Activated CD4-positive, CD25-positive, alpha-beta regulatory T cell (primary cell): ENCODE measurements around the gene FOXI1.
"Not testable (repeated sequence)": the region's sequence is repeated elsewhere in the genome, so short reads cannot be mapped to it uniquely, and the experiment has no call there.

Source experiments
- DNase-seq, 4 experiments: peaks; one replicate each; lab custom pipeline; 2025; lab: John Stamatoyannopoulos, UW

Gene FOXI1

DNA sequence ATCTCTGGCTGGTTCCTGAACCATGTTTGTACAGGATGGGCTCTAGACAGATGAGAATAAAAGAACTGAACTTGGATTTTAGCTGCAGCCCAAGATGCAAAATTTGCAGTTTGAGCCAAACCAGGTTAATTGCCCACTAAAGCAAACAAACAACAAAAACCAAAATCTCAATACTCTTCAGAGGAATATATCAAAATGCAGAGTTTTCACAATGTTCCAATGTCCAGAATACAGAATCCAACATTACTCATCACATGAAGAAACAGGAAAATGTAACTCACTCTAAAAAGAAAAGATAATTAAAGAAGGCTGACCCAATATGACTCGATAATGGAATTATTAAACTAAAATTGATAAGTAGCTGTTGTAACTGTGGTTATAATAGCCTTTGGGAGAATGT is 20.4 kb downstream of the FOXI1 start:
- no peak for DNase-seq

DNA sequence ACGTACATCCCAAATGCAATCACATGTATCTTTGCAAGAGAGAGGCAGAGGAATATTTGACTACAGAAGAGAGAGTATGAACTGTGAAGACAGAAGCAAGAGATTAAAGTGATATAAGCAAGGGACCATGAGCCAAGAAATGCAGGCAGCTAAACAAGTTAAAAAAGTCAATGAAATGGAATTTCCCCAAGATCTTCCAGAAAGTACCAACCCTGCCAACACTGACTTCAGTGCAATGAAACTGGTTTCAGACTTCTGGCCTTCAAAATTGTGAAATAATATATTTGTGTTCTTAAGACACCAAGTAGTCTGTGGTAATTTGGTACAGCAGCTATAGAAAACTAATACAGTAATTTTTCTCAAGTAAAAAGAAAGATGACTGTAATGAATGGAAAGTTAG is 20.9 kb downstream of the FOXI1 start:
- DNase-seq: no peak

DNA sequence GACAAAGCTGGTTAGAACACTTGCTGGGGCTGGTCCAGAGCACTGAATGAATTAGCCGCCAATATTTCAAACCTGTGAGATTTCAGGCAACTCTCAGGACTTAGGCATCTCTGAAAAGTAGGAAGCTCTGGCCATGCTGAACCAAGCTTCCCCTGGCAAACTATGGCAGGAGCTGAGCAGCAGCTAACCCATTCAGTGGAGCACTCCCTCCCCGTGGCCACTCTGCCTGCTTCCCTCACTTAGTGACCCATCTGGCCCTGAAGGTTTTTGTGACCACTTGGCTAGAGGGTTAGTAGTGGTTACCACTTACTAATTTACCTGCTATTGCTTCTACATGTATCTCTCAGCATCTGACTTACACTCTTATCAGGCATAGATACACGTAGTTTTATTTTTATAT is 25.5 kb downstream of the FOXI1 start:
- no peak for DNase-seq

DNA sequence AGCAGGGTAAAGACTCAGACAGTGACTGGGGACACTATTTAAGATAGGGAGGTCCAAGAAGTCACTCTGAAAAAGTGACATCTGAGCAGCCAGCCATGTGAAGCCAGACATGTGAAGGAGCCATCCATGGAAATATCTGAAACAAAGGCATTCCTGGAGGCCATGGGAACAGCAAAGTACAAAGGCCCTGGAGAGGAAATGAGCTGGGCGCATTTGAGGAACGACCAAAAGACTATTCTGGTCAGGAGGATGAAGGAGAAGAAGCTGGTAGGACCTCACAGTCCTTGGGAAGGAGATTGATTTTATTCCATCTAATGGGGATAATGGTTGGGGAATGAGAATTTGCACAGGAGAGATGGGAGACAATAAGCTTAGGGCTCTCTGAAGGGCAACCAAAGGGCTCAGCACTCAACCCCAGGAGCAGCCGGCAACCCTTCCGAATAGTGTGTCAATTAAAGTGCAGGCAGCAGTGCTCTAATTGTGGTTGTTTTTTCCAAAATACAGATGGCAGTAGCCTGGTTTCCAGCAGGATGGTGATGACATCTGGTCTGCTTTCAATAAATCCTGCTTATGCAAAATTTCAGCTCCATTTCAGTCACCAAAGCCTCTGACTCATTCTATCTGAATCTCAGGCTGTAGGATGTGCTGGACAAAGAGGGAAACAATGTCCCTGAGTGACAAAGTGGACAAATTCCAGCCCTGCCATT is 26.7 kb downstream of the FOXI1 start:
- no peak for DNase-seq

DNA sequence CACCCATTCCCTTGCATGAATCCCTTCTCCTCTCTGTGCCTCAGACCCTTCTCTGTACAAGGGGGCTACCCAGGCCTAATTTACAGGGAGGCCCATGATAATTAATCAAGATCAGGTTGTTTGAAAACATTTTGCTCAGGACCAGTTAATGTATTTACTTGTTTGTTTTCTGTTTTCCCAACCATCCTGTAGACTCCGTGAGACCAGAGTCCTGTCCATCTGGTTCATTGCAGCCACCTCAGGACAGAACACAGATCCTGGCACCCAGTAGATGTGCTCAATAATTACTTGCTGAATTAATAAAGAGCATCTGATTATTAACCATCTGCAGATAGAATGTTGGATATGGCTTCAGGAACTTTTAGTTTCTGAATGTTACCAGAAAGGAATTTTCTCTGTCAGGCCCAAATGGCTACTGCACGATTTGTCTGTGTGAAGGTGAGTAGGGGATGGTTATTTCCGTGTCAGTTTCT is 27.3 kb downstream of the FOXI1 start:
- no peak for DNase-seq

DNA sequence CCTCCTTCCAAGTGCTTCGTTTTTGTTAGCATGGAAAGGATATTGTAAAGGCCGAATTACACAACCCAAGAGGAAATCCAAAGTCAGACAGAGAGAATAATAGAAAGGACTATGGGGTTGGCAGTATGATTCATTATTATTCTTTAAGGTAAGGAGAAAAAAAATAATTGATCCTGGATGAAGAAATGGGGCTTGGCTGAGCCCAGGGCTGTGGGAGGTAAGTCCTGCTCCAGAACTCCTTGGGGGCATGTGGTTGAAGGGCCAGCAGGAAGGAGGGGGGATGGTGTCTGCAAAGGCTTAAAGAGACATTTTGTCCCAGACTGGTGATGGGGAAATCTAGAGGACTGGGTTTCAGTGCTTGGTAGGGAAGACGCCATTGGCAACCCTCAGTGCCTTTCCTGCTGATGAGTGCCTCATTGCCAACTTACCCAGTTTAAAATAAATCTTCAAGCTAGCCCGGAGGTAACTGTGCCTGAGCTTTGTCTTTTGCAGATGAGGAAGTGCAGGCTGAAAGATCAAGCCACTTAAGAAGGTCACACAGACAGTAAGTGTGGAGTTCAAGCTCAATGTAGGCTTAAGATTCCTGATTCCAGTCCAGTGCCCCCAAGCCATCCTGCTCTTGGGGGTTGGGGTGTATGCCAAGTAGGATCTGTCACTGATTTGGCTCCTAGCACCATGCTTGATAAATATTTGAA is 30.2 kb downstream of the FOXI1 start:
- no peak for DNase-seq

DNA sequence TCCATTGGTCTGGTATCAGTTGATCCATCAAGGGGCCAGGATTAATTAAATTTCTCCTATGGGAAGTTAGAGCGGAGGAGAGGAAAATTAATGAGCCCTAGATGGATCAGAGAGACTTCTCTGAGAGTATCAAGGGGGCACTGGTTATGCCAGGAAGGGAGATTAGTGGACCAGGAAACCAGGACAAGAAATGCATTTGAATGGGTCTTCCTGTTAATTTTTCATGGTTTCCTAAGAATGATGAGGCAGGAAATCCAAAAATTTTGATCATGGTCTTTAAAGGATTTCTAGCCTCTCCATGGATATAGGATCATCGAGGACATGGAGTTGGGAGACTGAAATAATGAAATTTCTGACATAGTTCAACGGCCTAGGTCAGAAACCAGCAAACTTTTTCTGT is 30.8 kb downstream of the FOXI1 start:
- no peak for DNase-seq

DNA sequence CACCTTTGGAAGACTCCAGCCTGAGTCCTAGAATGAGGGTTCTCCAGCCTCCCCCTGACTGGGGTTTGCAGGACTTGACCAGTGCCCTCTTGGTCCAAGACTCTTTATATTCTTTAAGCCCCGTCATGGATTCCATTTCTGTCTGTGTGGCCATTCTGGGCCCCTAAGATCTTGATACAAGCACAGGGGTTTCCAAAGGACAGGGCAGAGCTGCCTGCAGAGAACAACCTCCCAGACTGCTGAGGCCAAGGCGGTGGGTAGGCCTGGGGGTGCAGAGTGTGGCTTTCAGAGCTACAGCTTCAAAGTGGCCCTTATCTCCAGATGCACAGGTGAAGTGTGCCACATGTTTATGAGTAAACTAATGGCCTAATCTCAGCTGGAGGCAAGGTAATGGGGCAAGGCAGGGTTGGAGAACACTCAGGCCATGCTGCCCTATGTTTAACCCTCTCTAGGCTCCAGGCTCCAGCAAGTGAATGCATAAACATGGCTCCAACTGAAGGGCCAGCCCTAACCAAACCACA is 32.1 kb downstream of the FOXI1 start:
- no peak for DNase-seq

DNA sequence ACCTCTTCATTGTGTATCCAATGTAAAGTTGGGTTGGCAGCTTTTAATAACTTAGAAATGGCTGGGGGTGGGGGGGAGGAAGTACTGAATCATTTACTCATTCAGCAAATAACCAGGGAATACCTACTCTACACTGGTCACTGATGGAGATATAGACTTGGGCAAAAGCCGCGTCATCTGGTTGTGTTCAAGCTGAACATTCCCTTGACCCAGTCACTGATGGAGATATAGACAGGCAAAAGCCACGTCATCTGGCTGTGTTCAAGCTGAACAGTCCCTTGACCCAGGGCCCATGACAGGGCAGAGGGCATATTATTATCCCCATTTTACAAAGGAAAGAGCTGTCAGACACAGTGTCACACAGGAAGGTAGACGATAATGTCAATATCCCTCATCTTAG is 32.6 kb downstream of the FOXI1 start:
- DNase-seq: no peak

DNA sequence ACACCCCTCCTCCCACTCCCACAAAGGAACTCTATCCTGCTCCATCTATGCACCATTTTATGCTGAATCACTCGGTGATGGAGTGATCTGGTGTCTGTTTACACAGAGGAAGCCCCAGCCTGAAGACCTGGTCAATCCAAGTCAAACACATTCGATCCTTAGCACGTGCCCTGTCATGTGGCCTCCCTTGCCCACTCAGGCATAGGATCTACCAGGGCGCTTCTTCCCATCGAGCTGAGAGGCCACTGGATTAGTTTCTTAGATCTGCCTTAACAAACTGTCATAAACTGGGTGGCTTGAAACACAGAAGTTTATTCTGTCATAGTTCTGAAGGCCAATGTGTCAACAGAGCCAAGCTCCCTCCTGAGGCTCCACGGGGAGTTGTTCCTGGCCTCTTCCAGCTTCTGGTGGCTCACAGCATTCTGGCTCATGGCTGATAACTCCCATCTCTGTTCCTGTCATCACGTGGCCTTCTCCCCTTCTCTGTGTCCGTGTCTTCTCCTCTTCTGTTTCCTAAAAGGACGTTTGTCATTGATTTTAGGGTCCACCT is 34.2 kb downstream of the FOXI1 start:
- no peak for DNase-seq

DNA sequence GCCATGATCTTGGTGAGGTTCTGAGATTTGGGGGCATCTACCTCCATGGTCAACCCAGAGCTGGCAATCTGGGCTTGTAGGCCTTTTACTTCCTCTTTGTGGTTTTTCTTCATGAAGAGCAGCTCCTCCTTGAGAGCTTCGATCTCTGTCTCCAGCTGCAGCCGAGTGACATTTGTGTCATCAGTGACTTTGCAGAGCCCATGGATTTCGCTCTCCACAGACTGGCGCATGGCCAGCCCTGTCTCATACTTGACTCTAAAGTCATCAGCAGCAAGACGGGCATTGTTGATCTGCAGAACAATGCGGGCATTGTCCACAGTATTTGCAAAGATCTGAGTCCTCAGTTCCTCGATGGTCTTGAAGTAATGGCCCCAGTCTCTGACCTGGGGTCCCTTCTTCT is 35.5 kb downstream of the FOXI1 start:
- DNase-seq: not testable (repeated sequence)

DNA sequence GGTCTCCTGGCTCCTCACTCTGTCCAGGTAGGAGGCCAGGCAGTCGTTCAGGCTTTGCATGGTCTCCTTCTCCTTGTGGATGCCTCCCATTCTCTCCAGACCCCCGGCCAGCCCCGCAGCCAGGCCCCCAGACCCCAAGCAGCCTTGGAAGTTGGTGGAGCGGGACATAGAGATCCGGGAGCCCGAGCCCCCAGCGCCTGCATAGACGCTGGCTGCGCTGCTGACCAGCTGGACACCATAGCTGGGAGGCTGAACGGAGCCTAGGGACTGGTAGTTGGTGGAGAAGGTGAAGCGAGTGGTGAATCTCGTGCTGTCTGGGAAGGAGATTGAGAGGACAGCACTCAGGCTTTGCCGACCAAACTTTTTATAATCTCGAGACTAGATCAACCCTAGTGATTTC is 35.9 kb downstream of the FOXI1 start:
- no peak for DNase-seq

DNA sequence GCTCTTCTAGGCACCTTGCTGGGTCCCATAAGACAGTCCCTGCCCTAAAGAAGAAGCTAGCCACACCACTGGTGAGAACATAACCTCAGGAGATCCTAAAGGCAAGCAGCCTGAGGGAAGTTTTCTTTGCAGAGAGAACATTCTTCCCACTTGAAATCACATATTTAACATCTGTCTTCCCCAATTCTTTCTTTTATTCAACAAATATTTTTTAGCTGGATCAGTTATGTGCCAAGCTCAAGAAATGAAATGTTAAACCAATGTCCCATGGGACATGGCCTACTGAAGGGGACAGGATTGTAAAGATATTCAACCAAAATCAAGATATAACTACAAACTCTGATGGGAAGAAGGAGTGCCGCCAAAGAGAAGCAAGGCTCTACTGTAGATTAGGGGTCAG is 36.5 kb downstream of the FOXI1 start:
- DNase-seq: no peak

DNA sequence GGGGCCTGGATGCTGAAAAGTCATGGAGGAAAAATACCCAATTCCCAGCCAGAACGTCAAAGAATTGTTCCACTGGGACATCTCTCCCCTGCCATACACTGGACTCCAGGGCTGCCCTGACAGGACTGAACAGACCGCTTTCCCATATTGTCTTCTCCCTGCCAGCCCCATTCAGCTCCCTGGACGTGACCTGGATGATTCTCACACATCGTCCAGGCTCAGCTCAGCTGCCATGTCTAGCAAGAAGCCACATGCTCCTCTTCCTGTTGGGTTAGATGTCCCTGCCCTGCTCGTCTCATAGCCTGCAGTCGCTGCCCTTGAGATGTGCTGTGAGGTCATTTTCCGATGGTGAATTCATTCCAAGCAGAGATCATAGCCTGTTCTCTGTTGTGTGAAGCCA is 37.4 kb downstream of the FOXI1 start:
- DNase-seq: no peak

DNA sequence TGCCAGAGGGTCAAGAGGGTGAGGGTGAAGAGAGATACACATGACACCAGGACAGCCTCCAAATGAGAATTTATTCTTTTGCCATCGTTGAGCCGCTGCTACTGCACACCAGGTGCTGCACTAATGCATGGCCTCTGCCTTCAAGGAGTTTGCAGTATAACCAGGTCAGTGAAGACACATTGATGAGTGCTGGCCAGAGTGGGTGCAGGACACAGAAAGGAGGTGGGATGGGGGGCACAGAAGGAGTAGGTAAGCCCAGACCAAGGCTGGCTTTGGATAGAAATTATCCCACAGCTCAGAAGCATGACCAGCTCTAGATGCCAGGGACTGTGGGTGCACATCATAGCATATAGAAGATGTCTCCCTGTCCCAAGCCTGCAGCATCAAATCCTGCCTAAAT is 38.0 kb downstream of the FOXI1 start:
- DNase-seq: no peak

DNA sequence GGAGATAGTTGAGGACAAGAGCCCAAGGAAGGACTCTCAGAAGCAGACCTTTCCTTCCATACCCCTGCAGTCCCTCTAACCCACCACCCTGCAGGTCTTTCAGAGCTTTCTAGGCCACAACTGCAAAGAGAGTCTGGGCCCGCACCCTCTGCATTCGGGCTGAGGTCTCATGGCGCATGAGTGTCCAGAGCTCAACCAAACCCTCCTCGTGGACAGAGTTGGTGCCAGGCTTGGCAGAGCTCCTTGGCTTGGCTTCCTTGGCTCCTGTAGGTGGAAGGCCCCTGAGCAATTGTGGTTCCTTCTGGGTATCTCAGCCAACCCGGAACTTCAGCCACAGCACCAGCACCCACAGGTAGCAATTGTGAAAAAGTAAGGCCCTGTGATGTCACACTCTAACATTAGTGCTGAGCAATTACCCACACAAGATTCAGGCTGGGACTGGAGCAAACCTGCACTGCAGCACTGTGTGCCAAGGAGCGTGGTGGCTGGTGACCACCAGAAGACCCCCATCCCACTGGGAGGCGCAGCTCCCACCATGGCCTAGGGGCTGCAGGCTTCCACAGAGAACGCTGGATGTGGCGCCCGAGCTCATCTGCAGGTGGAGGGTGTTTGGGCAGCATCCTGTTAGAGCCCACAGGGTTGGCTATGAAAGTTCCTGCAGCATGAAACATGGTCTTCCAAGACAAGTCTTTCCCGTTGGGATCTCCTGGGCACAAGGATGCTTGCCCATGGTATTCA is 38.8 kb downstream of the FOXI1 start:
- DNase-seq: no peak

DNA sequence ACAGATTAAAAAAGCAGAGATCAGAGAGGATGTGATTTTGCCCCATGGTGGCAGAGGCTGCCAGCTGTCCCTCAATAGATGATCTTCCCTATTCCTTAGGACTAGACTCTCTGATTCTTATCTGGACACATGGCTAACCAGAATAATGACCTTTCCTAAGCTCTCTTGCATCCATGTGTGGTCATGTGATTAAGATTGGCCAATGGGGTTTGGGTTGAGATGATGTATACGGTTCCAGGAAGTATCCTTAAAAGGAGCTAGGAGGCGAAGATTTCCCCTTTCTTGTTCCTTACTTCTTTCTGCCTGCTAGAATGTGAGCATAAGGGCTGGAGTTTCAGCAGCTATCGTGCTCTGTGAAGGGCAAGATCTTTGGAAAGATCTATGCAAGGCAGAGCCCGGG is 39.8 kb downstream of the FOXI1 start:
- no peak for DNase-seq

DNA sequence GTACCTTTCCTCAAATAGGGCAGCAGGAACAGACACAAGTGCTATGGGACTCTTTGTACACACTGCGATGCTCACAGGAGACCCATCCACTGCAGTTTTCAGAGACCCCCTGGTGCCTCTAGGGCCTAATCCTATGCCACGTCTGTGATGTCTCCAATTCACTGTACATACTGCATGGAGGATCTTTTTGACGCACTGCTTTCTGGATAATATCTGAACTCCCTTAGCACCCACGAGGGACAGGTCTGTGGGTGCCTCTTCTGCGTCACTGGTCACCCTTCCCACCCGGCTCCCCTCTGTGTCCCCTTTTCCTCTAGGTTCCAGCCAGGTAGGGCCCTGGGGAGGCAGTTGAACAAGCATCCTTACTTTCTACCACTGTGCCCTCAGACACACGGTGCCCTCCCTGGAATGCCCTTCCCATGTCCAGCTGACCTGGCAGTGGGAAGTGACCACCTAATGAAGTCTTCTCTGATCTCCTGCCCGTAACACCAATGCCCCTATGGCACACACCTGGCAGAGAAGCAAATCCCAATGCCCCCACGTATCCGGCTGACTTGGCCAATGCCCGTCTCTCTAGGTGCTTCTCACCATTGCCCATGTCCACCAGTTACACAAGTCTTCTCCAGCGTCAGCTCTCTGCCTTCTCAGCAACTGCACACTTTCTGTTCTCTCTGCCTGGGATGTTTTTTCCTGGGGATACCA is 41.5 kb downstream of the FOXI1 start:
- no peak for DNase-seq

DNA sequence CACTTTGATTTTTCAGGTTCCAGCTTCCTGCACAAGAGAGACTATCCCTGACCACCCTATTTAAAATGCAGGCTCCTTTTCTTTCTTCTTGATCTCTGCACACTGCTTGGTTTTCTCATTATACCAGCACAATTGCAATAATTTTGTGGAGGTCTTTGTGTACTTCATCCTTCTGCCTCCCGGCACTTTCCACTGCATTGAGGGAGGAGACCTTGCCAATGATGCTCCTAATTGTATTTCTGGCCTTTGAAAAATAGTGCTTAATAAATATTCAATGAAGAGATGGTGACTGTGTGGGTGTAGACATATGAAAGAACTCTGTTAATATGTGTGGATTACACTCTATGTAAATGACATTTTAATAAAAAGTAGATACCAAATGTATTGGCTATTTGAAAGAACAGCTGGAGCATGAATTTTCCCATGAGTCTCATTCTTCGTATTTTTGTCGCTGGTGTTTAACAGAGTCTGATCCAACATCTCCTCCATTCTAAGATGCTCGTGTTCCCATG is 42.1 kb downstream of the FOXI1 start:
- DNase-seq: no peak

DNA sequence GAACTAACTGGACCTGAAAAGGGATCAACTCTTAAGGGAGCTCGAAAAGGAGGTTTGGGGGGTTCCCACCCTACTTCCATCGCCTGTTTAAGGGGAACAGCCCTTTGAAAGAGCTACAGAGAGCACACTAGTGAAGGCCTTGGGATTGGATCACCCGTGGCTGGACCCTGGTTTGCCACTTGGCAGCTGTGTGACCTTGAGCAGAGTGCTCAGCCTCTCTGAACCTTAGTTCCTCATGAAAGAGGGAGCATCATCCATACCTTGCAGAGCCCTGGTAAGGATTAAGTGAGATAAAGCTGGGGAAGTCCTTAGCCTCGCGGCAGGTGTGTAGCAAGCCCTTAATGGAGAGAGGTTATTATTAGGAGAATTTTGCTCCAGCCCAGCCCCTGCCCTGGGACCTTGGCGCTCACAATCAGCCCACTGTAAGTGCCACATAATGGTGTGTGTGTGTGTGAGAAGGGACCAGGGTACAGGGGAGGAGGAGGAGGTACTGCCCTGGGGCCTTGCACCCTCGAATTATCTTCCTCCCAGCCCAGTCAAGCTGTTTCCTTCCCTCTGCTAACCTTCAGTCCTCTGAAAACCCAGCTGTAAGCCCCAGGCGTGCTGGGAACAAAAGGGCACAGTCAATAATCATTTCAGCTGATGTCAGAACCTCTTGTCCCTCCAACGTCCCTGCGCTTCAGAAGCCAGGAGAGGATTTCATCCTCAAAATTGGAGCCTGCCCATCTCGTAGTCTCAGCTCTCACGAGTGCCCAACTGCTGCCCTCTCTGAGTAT is 42.9 kb downstream of the FOXI1 start:
- DNase-seq: no peak

DNA sequence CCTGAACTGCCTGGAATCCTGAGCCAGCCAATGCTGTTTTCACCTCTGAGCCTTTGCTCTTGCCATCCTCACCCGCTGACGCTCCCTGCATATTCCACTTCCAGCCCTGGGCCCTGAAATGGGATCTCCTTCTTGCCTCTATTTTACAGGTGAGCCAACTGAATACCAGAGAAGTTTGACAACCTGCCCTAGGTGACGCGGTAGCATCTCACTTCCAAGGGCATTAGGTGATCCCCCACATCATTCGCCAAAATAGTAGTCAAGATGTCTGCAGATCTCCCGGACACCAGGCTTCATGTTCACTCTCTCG is 43.5 kb downstream of the FOXI1 start:
- DNase-seq: no peak
